GM18870 (cell line): ENCODE measurements around the gene AQP7.
"Not testable (repeated sequence)": the region's sequence is repeated elsewhere in the genome, so short reads cannot be mapped to it uniquely, and the experiment has no call there.

Experiments
- ATAC-seq: cut with Tn5 transposase; IDR thresholded peaks from one replicate; pipeline ENCODE4 v1.9.1; 2021; ENCODE audit warnings: moderate library complexity; ENCODE audit not compliant: unreplicated experiment

AQP7 gene

GRCh38 chr9:33434317-33435105, 32.1 kb upstream of the AQP7 start:
- ATAC-seq, result no peak

GRCh38 chr9:33433871-33434270, 31.5 kb upstream of the AQP7 start:
- no peak for ATAC-seq

- ATAC-seq, result no peak
Measured at GRCh38 chr9:33431420-33431819, 29.1 kb upstream of the AQP7 start.

- no peak for ATAC-seq
Measured at GRCh38 chr9:33430942-33431341, 28.6 kb upstream of the AQP7 start.

DNA sequence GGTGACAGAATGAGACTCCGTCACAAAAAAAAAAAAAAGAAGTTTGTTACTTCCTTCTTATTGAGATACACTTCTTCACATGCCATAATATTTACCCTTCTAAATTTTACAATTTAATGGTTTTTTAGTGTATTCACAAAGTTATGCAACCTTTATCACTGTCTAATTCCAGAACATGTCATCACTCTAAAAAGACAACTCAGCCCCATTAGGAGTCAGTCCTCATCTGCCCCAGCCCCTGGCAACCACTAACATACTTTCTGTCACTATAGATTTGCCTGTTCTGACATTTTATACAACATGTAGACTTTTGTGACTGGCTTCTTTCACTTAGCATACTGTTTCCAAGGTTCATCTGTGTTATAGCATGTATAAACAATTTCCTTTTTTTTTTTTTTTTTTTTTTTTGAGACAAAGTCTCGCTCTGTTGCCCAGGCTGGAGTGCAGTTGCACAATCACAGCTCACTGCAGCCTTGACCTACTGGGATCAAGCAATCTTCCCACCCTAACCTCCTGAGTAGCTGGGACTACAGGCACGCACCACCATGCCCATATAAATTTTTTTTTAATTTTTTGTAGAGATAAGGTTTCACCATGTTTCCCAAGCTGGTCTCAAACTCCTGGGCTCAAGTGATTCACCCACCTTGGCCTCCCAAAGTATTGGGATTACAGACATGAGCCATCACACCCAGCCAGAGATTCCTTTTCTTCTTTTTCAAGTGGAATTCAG, 27.1 kb upstream of the AQP7 start:
- no peak for ATAC-seq

DNA sequence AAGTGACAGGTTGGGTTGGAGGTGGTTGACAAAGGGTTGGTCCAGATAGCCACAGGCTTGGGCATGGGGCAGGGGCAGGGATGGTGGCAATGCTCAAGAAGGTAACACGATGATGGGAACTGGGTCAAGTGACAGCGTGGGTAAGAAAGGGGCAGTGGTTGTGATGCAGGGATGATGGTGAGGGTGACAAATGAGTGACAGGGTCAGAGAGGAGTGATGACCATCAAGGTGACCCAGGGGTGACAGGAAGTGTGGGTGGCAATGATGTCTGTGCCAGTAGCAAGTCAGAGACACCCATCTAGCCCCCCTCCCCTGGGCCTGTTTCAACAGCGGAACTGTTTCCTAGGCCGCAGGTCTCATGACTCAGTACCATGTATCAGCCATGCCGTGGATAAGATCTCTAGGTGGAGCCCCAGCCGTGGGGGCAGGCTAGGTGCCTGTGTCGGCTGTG, 24.5 kb upstream of the AQP7 start:
- ATAC-seq, result no peak

GRCh38 chr9:33425128-33425533, 22.8 kb upstream of the AQP7 start:
- no peak for ATAC-seq

DNA sequence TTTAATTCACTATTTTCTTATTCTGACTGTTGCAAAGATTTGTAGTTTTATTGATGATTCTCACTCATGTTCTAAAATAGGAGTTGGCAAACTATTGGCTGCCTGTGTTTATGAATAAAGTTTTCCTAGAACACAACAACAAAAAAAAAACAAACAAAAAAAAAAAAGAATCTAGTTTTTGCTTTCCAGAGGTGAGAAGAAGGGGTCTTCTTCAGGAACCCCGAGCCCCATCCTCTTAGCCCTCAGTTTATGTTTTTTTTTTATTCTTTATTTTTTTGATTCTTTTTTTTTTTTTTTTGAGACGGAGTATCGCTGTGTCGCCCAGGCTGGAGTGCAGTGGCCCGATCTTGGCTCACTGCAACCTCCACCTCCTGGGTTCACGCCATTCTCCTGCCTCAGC, 22.1 kb upstream of the AQP7 start:
- ATAC-seq, result not testable (repeated sequence)

- not testable (repeated sequence) for ATAC-seq
Measured at GRCh38 chr9:33424043-33424442, 21.7 kb upstream of the AQP7 start.

GRCh38 chr9:33419708-33420303, 17.4 kb upstream of the AQP7 start:
- ATAC-seq, result no peak

GRCh38 chr9:33418090-33418489, 15.7 kb upstream of the AQP7 start:
- no peak for ATAC-seq

DNA sequence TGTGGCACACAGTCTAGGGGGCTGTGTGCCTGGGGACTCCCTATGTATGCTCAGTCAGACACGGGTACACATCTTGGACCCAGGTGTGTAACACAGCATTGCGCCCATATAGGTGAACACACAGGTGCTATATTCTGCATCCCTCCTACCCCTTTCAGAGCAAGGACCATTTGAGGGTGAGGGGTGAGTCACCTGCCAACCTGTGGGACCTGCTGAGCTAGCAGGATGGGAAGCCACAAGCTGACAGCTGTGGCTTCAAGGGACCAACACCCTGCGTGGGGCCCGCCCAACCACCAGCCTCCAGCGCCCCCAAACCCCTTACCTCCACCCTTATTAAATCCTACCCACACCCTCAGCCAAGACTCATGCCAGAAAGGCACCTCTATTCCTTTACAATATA, 14.6 kb upstream of the AQP7 start:
- no peak for ATAC-seq

- ATAC-seq, result no peak
Measured at GRCh38 chr9:33415501-33416038, 13.2 kb upstream of the AQP7 start.

DNA sequence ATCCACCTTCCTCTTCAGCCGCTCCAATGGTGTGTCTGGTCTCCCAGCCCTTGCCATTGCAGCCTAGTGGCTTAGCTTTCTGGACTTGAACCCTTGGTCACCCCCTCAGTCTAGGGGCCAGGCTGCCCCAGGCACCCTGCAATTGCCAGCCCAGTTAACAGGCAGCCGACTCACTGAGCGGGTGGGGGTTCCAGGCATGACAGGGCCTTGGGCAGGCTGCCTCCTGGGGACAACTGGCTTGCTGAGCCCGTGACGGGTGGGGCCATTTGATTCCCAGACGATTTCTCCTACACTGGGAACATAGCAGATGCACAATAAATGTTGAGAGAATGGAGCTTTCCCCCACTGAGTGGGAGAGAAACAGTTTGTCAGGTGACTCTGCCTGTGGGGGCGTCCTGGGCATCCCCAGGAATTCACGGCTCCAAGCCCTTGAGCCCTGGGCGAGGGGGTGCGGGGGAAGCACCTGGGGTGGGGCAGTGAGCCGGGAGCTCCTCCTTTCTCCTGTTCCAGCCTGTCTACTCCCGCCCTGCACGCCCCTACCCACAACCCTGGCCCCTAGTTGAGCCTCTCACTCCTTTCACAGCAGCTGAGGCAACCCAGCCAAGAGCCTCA, 12.6 kb upstream of the AQP7 start:
- no peak for ATAC-seq

DNA sequence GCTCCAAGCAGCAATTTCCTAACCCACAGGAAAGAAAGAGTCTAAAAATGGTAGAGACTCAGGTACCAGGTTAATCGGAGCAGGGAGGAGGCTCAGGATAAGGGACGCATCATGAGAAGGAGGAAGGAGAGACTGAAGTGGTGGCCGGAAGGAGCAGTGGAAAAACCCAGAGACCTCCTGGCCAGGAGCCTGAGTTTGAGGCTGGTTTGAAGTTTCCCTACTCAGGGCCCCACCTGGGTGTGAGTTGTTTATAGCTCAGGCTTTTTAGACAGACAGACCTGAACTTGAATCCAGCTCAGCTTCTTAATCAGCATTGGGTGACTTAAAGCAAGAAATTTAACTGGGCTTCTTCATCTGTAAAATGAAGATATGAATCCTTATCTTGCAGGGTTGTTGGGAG, 11.9 kb upstream of the AQP7 start:
- no peak for ATAC-seq

DNA sequence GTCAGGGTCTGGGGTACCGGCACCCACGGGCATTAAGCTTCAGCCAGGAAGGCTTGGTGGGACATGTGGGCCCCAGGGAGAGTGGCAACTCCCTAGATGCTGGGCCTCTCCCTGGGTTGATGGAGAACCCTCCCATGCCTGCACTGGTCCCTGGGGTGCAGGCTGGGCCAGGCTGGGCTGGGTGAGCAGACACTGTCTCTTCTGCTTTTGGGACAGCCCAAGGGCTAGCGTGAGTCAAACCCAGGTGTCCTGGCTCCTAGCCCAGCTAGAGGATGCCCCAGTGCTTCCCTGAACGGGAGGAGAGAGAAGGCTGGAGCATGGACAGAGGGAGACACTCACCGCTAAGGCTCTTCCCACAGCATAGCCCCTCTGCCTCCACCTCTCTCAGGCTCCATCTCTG, 5.7 kb upstream of the AQP7 start:
- ATAC-seq, result no peak

DNA sequence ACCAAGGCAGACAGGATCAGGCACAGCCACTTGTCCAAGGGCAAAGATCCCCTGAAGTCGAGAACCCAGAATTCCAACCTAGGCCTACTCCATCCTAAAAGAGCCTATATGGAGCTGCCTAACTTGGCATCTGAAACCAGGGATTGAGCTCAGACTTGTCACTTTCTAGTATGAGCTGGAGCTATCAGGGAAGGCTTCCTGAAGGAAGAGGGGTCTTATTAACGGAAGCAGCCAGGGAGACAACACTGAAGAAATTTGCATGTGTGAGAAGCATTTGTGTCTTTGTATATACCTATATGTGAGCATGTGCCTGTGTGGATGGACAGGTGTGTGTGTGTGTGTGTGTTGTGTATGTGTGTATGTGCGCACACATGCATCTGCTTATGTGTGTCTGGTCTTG, 4.7 kb upstream of the AQP7 start:
- ATAC-seq, result no peak

- no peak for ATAC-seq
Measured at GRCh38 chr9:33404788-33405362, 2.5 kb upstream of the AQP7 start.

DNA sequence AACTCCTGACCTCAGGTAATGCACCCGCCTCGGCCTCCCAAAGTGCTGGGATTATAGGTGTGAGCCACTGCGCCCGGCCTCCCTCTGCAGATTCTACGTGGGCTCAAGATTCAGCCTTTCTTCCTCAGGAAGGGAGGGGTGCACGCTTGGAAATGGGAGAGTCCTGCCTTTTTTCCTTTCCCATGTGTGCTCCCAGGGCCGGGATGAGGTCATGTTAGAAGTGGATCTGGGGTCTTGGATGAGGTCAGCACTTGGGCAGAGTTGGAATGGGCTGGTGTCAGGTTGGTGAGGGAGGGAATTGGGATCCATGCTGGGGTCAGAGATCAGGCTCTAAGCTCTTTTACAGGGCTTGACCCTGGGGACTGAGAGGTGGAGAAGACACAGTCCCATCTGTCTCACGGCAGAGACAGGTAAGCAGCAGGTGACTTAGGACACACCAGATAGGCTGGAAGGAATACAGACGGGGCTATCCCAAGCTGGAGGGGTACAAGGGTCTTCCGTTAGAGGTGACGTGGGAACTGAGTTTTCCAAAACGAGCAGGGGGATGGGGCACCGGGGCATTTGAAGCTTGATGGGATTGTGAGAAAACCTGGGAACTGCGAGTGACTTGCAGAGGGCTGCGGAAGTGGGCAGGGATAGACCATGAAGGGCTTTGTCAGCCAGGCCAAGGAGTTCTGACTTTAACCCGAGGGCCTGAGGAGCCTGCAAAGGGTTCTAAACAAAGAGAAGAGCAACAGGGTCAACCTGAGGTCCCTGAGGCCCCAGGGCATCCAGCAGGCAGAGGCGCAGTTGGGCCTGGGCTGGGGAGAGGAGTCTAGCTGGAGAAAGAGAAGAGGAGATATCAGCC, 1.8 kb upstream of the AQP7 start:
- no peak for ATAC-seq

DNA sequence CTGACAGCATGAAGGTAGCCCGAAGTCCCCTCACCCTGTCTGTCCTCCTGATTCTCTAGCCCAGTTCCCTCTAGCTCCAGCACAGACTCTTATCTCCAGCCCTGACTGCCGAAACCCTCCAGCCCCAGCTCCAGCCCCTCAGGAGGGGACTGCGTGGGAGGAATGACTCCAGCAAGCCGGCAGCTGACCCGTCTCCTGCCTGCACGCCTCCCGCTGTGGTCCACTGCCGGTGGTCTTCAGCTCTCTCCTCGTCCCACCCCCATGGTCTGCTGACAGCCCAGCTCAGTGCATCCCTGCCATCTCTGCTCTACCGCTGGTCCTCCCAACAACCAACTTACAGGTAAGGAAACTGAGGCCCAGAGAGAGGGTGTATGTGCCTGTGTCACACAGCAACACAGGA, 559 bp downstream of the AQP7 start:
- ATAC-seq, result not testable (repeated sequence)
